Superior temporal gyrus (tissue), 1 donor: ENCODE results near the gene PCDHAC1.

Source experiments
- DNase-seq: peaks from one replicate; pipeline ENCODE4 v3.0.0-alpha.2; 2016; ENCODE audit errors: extremely low spot score

Gene PCDHAC1

GRCh38 chr5:140966293-140967225 lies 40.5 kb downstream of the PCDHAC1 start, which contains the start of gene PCDHAC2:
Gene PCDHAC2, plus strand, starts transcription at chr5:140966476. Its CDS starts 291 bp downstream, at chr5:140966767.
- DNase-seq = peak; percentile 71

GRCh38 chr5:140967226-140967893 lies 41.3 kb downstream of the PCDHAC1 start:
- no peak for DNase-seq

GRCh38 chr5:140969880-140970279 lies 43.8 kb downstream of the PCDHAC1 start:
- DNase-seq = no peak

- DNase-seq = no peak
These were observed 47.5 kb downstream of the PCDHAC1 start for GRCh38 chr5:140973550-140973949.

- peak; percentile 60 for DNase-seq
These were observed 50.9 kb downstream of the PCDHAC1 start for GRCh38 chr5:140977003-140977402.

- no peak for DNase-seq
These were observed 52.2 kb downstream of the PCDHAC1 start for GRCh38 chr5:140978260-140978659.

- no peak for DNase-seq
These were observed 52.9 kb downstream of the PCDHAC1 start for GRCh38 chr5:140978983-140979382.
